Raji (cell line): ENCODE measurements around the gene CAMKMT.

Experiments
- POLR2A ChIP-seq: IDR thresholded peaks from 2 replicates; pipeline ENCODE4 v1.6.1; 2011; ENCODE audit warnings: low read depth, low read length, control low read depth; ENCODE audit not compliant: insufficient read depth

CAMKMT gene

DNA sequence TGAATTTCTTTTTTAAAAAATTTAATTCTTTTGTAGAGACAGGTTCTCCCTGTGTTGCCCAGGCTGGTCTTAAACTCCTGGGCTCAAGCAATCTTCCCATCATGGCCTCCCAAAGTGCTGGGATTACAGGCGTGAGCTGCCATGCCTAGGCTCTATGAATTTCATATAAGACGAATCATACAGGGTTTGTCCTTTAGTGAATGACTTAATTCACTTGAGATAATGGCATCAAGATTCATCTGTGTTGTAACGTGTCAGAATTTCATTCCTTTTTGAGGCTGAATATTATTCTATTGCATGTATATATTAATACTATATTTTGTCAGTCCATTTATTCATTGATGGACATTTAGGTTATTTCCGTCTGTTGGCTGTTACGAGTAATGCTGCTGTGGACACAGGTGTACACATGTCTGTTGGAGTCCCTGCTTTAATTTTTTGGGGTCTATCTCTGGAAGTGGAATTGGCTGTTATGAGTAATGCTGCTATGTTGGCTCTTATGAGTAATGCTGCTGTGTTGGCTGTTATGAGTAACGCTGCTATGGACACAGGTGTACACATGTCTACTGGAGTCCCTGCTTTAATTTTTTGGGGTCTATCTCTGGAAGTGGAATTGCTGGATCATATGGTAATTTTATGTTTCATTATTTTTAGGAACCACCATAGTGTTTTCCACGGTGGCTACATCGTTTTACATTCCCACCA lies 210.6 kb downstream of the CAMKMT start:
- TF ChIP-seq POLR2A: no peak

DNA sequence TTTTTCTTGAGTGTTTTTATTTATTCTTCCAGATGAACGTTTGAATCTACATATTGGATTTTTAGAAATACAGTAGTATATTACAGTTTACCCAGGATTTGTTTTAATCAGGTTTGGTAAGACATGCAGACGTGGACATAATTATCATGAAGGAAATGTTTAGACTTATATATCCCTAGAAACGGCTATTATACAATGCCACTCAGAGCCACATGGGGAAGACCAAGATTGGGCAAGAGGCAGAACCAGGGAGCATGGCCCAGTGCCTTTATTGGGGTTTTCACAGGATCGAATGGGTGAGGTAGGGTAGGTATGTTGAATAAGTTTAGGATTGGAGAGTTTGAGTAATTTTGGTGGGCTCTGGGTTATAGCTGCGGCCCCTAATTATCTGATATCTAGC lies 212.2 kb downstream of the CAMKMT start:
- no peak for TF ChIP-seq POLR2A

DNA sequence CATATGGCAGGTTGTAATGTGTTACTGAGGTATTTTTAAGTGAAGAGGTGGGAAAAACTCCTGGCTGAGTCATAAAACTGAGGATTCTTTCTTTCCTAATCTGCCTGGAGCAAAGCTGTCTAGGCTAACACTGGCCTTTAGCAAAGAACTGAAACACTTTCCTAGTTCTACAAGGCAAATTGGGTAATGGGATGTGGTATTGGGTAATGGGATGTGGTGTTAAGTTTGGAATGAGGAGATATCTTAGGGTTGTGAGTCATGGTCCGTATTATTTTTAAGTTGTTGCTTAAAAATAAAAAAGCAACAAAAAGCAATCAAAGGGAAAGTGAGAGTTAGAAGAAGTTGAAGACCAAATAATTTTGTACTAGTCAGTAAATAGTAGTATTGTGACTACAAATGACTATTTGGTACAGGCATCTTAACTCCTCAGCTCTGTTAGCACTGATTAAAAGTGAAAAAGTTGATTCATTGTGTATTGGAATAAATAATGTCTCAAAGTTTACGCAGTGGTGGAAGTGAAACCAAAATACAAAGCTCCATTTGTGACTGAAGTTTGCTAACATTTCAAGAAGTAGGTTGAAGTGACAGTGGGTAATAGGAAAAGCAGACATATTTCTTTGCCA lies 216.8 kb downstream of the CAMKMT start:
- TF ChIP-seq POLR2A: no peak

DNA sequence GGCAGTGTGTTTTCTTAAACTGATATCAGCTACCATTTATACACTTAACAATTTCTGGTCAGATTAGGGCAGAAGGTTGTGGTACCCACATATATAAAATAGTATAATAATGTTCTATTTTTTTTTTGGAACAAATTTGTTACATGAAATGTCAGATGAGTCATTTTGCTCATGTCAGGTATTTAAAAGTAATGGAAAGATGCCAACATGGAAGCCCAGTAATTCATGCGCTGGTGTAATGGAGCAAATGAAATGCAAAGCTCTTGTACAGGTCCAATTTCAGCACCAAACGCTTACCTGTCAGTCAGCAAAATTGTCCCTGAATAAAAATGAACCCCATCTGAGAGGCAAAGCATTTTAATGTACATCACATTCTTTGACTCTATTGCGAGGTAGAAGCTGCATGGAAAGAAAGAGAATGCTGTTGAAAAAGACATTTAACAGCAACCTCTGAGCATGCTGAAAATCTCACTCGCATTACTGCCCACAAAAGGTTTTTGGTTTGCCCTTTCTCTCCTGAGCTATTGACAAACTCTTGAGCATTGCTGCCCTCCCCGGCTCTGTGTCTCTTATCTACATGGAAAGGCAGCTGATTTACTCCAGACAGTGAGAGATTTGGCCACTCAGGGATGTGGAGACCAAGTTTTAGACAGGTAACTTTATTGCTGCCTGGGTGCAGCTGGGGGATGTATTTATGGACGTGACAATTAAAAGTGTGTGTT lies 217.5 kb downstream of the CAMKMT start:
- no peak for TF ChIP-seq POLR2A

DNA sequence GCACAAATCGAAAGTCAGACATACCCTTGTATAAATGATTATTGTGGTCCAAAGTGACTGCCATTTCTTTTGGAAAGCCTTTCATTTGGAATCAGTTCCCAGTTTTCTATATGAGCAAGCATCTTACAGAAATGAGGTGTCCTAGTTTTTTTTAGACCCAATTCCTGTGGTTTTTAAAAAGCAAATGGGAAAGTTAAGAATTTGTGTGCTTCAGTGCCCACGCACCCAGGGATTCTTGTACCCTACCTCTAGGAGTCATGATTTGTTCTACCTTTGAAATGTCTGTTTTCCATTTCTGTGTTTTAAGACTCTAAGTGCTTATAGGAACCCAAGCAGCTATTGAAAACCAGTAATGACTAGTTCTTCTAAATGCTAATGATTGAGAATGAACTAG lies 218.1 kb downstream of the CAMKMT start:
- no peak for TF ChIP-seq POLR2A

DNA sequence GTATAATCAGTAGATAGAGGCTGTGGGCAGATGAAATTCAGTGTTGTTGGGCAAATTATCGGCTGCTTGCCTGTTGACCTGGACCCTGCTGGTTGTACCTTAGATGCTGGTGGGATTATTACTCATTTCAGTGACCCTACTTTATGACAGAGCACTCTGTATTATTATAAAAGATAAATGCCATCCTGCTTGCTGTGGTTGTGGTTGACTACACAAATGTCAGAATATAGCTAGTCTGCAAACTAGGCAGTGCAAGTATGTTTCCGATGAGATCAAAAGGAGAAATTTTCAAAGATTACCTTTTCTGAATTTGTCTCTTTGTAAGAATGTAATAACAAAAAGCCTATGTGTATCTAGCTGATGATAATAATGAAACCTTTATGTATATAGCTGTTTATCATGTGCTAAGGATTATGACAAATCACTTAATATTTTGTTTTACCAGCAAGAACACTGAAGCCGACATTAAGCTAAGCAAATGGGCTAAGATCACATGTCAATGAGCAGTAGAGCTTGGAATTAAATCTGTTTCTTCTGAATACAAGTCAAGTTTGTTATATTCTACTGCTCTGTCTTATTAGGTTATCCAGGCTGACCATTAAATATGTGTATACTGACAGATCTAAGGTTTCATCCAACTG lies 219.2 kb downstream of the CAMKMT start:
- no peak for TF ChIP-seq POLR2A

DNA sequence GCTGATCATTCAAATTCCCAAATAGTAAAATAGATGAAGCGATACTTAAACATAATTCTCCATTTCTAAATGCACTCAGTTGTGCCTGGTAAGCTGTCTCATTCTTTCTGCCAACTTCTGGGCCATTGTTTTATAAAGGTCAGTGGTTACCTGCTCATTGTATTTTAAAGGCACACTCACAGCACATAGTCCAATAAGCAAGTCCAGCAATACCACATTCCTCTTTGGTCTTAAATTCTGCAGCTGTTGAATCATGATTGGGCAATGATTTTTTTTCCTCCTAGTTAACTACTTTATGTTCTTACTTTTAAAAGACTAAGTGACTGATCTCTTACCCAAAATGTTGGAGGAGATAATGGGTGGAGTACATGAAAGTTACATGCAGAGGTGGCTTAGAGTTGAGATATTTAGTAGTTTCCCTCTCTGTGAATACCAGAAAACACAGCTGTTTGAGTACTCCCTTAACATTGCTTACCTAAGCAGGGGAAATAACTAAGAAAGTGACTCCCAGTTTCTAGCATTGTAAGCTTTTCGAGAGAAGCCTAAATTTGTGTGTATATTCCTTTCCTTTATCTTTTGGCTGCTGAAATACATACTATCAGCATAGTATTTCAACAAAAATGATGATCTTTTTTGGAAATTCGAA lies 220.7 kb downstream of the CAMKMT start:
- TF ChIP-seq POLR2A: no peak

DNA sequence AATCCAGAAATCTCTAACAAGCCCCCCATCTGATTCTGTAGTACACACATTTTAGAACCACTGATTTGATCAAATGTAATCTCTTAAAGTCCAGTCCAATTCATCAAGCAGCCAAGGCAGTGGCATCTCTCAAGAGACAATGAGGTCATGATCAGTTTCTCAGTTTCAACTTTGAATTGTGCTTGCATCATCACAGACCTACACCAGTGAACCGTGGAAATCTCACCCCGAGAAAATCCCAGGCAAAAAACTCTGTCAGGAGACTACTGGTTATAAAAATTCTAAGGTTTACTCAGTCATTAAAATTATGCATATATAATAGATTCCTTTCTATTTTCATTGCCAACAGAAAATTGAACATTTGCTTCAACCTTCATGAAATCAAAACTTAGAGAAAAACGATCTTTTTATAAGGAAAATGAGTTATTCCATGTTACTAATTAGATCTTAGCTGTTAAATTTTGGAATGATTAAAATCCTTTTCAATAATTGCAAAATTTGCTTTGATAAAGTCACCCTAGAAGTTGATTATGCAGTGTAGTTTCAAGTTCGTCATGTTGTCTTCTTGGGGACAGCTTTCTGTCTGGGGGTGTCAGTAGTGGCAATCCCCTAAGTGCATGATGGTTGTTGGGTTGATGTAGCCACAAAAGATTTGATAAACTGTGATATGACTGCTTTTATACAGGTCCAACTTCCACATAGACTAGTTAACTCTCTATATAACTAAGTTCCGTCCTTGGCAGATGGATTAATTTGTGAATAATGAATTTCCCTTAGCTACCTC lies 235.0 kb downstream of the CAMKMT start:
- no peak for TF ChIP-seq POLR2A

DNA sequence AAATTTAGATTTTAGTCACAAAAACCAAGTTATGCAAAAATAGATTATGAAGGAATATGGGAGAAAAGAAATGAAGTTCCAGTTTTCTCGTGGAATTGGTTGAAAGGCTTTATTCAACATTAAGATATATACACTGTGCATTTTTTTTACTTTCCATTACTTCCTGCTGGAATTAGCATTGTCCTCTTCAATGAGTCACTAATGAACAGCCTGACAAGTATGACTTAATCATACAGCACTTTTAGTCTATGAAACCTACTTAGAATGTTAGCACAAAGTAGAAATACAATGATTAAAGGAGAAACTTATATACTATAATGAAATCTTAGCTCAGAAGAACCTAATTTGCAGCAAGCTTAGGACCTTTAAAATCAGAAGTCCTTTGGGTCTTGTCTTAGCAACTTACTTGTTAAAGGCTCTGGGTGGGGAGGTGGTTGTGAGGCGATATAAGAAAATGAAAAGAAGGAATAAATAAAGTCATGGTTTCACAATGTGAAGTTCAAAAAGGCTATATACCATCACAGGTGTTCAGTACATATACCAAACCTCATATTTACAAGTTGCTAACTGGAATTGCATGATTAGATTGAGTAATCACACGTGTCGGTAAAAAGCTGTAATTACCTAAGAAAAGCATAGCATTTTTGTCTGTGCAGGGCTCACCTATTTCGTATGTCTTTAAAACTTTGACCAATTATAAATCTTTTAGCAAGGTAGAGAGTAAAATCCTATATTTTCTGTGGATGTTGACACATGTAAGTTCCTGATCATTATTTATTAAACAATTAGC lies 236.8 kb downstream of the CAMKMT start:
- TF ChIP-seq POLR2A: no peak

DNA sequence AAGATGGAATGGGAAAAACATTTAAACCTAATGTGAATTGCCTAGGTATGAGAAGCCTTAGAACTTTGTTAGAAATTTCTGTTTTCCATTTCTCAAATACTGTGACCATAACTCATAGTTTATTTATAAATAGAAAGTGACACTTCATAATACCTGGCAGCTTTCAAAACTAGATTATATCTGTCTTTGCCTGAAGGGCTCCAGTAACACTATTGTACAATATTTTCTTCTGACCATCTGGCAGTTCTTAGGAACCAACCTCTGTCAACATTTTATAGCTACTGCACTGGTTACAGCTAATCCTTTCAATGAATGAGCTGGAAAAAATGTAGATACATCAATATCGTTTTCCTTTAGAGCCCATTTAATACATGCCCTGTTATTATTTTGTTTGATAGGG lies 237.4 kb downstream of the CAMKMT start:
- no peak for TF ChIP-seq POLR2A

DNA sequence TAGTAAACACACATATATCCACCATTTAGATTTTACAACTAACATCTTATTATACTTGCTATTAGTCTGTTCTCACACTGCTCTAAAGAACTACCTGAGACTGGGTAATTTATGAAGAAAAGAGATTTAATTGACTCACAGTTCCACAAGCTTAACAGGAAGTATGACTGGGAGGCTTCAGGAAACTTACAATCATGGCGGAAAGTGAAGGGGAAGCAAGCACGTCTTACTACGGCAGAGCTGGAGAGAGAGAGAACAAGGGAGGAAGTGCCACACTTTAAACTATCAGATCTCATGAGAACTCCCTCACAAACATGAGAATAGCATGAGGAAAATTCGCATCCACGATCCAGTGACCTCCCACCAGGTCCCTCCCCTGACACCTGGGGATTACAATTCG lies 240.7 kb downstream of the CAMKMT start:
- no peak for TF ChIP-seq POLR2A

DNA sequence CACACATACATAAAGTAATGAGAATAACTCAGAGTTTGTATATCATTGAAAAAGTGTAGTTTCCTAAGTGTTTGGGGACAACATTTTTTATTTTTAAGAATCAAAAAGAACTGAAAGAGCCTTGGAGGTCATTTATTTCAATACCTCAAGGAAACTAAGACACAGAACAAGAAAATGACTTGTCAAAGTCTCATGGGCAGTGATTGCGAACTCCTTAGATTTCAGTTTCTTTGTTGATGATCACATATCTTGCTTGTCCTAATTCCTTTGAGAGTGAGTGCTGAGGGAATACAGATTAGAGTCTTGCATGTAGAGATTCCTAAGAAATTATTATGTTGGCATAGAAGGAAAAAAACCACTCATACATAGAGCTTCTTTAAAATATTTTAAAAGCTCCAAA lies 243.8 kb downstream of the CAMKMT start:
- TF ChIP-seq POLR2A: no peak

DNA sequence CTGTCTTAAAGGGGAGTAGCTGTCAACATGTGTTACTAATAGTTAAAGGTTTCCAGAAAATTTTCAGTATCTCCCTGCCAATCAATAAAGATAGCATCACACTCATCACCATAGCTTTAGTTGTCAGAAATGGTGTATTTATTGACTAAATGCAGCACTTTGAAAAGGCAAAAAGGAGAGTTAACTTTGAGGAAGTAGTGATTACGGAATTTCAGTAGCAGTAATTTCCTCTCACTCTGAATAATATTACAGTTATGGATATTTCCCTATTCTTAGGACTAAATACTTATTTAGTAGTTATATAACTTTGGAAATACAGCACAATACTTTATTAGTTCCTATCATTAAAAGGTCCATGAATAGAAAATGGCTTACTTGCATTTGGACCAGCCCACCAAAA lies 250.5 kb downstream of the CAMKMT start:
- TF ChIP-seq POLR2A: no peak

DNA sequence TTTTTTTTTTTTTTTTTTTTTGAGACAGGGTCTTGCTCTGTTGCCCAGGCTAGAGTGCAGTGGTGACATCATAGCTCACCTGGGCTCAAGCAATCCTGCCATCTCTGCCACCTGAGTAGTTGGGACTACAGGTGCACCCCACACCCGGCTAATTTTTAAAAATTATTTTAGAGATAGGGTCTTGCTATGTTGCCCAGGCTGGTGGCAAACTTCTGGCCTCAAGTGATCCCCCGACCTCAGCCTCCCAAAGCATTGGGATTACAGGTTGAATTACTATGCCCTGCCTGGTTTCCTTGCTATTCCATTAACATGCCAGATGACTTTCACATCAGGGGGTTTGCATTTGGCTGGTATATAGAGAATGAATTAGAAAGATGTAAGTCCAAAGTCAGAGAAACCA lies 253.2 kb downstream of the CAMKMT start:
- no peak for TF ChIP-seq POLR2A
